GM12892 (cell line): Measurements from ENCODE around the gene TMEM163.

ENCODE experiments used
- POLR2A ChIP-seq: IDR thresholded peaks from 2 replicates; pipeline ENCODE4 v1.6.1; 2011; ENCODE audit warnings: low read depth, low read length, control low read depth
- TAF1 ChIP-seq: IDR thresholded peaks from 2 replicates; pipeline ENCODE4 v1.6.1; 2011; ENCODE audit warnings: low read depth, mild to moderate bottlenecking, control low read depth, low read length, borderline replicate concordance

DNA sequence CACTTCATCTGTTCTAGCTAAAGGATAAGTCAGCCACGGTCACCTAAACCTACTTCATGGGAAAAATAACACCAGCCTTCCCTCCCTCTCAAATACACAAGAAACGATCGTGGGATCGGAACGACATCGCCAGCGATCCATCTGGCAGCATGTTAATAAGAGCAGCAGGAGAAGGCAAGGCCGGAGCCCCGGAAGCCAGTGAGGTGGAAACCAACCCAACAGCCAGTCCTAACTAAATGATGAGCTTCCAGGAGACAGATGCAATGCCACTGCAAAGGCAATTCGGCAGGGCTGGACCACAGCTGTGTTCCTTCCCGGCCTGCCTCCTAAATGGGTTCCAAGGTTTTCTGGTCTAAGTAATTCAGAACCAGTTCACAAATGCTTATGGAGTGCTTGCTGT lies 117.5 kb downstream of the TMEM163 start:
- no peak for TF ChIP-seq POLR2A
- TF ChIP-seq TAF1 = no peak
